GM18873 (cell line): ENCODE measurements around the gene TMTC4.
A peak's percentile ranks its signal among the peaks of the same experiment; 100 is the strongest.
"Not testable (repeated sequence)": the region's sequence is repeated elsewhere in the genome, so short reads cannot be mapped to it uniquely, and the experiment has no call there.

Experiments
- ATAC-seq: cut with Tn5 transposase; IDR thresholded peaks from one replicate; pipeline ENCODE4 v1.9.1; 2021; ENCODE audit warnings: mild to moderate bottlenecking, moderate library complexity, moderate number of reproducible peaks; ENCODE audit not compliant: unreplicated experiment, low FRiP score

Gene TMTC4

GRCh38 chr13:100630555-100630954, 44.0 kb downstream of the TMTC4 start:
- ATAC-seq, result no peak

- ATAC-seq, result no peak
Measured at GRCh38 chr13:100627120-100627519, 47.5 kb downstream of the TMTC4 start.

GRCh38 chr13:100625447-100625846, 49.1 kb downstream of the TMTC4 start:
- no peak for ATAC-seq

GRCh38 chr13:100620792-100621191, 53.8 kb downstream of the TMTC4 start:
- no peak for ATAC-seq

GRCh38 chr13:100619940-100620339, 54.7 kb downstream of the TMTC4 start:
- ATAC-seq, result no peak

GRCh38 chr13:100618897-100619296, 55.7 kb downstream of the TMTC4 start:
- ATAC-seq, result not testable (repeated sequence)

- ATAC-seq, result no peak
Measured at GRCh38 chr13:100613031-100613430, 61.6 kb downstream of the TMTC4 start.

GRCh38 chr13:100611678-100612492, 62.7 kb downstream of the TMTC4 start:
- ATAC-seq, result no peak

GRCh38 chr13:100610391-100611347, 63.9 kb downstream of the TMTC4 start:
- ATAC-seq, result no peak

- peak; percentile 59 for ATAC-seq
Measured at GRCh38 chr13:100608906-100609305, 65.7 kb downstream of the TMTC4 start.

GRCh38 chr13:100608489-100608888, 66.1 kb downstream of the TMTC4 start:
- ATAC-seq, result no peak

GRCh38 chr13:100604918-100605710, 69.5 kb downstream of the TMTC4 start:
- ATAC-seq, result no peak

- ATAC-seq, result no peak
Measured at GRCh38 chr13:100602493-100603111, 72.0 kb downstream of the TMTC4 start.

GRCh38 chr13:100601716-100602115, 72.9 kb downstream of the TMTC4 start:
- ATAC-seq, result no peak

GRCh38 chr13:100600915-100601314, 73.7 kb downstream of the TMTC4 start:
- no peak for ATAC-seq

- ATAC-seq, result no peak
Measured at GRCh38 chr13:100600461-100600860, 74.1 kb downstream of the TMTC4 start.

- no peak for ATAC-seq
Measured at GRCh38 chr13:100597253-100597652, 77.3 kb downstream of the TMTC4 start.

GRCh38 chr13:100596516-100596915, 78.1 kb downstream of the TMTC4 start:
- ATAC-seq, result no peak

GRCh38 chr13:100594731-100595130, 79.9 kb downstream of the TMTC4 start:
- ATAC-seq, result no peak

GRCh38 chr13:100594255-100594654, 80.3 kb downstream of the TMTC4 start:
- no peak for ATAC-seq
